Measurements from ENCODE around the gene GPR39.

GRCh38 chr2:132437852-132438669 lies 21.5 kb downstream of the GPR39 start:
- TF ChIP-seq CTCF (conservative IDR thresholded peaks at IDR 0.05; ENCODE audit: low read length) (no peak), EZH2phosphoT487 (IDR thresholded peaks at IDR 0.05; ENCODE audit: borderline replicate concordance, low read depth, low read length) (no peak)
